ENCODE measurements around the gene TMEM243.

DNA sequence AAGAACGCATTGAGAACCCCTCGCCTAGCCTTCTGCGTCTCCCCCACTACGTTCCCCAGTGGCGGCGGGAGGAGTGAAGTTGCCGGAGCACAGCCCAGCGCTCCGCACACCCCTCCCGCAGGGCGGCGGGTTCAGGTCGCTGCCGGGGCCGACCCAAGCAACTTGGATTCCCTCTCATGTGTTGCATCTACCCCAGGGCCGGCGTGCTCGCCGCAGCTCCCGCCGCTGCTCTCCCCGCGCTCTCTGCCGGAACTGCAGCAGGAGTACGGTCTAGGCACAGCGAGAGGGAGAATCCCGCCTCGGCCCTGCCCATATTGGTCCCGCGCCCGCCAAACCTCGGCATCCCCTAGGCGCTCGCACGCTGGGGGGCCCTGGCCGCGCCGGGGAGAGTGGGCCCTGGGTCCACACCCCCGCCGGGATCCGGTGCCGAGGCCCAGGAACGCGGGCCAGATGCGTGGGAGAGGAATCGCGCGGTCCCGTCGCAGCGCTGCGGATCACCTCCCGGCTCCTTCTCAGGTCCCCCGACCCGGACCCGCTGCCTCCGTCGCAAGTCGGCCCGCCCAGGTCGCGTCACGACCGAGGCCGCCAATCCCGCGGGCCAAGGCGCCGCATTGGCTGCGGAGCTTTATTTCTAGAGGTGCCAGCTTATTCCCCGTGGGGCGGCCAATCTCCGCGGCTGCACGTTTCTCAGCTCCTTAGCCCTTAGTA, 648 bp upstream of the TMEM243 start:
- TF ChIP-seq, protein P1, sequence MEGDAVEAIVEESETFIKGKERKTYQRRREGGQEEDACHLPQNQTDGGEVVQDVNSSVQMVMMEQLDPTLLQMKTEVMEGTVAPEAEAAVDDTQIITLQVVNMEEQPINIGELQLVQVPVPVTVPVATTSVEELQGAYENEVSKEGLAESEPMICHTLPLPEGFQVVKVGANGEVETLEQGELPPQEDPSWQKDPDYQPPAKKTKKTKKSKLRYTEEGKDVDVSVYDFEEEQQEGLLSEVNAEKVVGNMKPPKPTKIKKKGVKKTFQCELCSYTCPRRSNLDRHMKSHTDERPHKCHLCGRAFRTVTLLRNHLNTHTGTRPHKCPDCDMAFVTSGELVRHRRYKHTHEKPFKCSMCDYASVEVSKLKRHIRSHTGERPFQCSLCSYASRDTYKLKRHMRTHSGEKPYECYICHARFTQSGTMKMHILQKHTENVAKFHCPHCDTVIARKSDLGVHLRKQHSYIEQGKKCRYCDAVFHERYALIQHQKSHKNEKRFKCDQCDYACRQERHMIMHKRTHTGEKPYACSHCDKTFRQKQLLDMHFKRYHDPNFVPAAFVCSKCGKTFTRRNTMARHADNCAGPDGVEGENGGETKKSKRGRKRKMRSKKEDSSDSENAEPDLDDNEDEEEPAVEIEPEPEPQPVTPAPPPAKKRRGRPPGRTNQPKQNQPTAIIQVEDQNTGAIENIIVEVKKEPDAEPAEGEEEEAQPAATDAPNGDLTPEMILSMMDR (IDR thresholded peaks at IDR 0.05; ENCODE audit: insufficient read depth, low read depth, low read length) = no peak
- TF ChIP-seq EZH2 (IDR thresholded peaks at IDR 0.05; ENCODE audit: insufficient read depth, low read length) = no peak
